ENCODE results near the gene ZCCHC10. TPM values are rescaled to one million over a fixed set of nuclear protein-coding genes. Genes with fewer than 3 reads are reported as not detected.

The ZCCHC10 gene
- total and polyA plus RNA-seq, 9 of the 15 experiments (the other 6 are each of a cell fraction or from before 2014, with no cell fraction given), result 11.9 to 146 (median 51.8) TPM

DNA sequence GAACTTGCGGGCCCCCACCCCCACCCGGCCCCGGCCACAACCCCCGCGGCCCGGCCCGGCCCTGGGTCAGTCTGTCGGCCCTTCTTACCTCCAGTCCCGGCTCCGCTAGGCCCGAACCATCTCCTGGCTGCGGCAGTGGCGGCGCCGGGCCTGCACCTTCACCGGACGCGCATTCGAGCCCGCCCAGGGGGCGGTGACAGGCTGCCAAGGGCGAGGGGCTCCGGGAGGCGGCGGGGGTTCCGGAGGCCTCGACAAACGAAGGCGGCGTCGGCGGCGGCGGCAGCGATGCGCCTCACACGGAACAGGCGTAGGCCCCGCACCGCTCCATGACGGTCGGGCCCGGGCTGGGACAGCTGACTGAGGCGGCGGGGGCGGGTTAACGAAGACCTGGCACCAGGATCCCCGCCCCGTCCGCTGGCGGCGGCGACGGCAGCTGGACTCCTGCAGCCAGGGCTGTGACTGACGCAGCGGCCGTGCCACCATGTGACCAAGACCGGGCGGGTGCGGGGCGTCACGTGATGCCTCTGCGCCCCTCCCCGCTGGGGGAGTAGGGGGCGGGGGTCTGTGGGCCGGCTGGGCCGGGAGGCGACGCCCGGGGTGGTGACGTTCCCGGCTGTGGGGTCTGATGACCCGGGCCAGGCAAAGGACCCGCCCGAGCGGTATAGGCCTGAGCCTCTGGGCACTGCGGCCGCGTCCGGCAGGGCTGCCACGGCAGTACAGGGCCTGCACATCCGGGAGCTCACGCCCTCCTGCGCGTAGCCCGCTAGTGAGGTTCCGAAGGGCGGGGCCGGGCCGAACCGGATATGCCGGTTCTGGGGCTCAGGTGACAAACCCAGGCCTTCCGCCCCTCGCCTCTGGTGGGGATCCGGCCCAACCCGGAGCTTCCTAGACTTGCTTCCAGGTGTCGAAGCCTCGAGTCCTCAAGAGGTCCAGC is 62.9 kb downstream of the ZCCHC10 start, which contains the start of gene AFF4 (continued):
- TF ChIP-seq, protein P1, sequence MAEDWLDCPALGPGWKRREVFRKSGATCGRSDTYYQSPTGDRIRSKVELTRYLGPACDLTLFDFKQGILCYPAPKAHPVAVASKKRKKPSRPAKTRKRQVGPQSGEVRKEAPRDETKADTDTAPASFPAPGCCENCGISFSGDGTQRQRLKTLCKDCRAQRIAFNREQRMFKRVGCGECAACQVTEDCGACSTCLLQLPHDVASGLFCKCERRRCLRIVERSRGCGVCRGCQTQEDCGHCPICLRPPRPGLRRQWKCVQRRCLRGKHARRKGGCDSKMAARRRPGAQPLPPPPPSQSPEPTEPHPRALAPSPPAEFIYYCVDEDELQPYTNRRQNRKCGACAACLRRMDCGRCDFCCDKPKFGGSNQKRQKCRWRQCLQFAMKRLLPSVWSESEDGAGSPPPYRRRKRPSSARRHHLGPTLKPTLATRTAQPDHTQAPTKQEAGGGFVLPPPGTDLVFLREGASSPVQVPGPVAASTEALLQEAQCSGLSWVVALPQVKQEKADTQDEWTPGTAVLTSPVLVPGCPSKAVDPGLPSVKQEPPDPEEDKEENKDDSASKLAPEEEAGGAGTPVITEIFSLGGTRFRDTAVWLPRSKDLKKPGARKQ (CRISPR knock-in tag; IDR thresholded peaks at IDR 0.05), result no peak
- TF ChIP-seq ZNF785 (CRISPR knock-in tag; IDR thresholded peaks at IDR 0.05), result no peak
- peak; percentile 89 for TF ChIP-seq NR3C1 (CRISPR knock-in tag; IDR thresholded peaks at IDR 0.05)
- 0 out of 4 replicates have a peak, but pooled peaks of 1 of the 2 experiments have one; percentile 29 for TF ChIP-seq TRIM24 (IDR thresholded peaks at IDR 0.05)
- TF ChIP-seq HDGF (IDR thresholded peaks at IDR 0.05), result no peak
- TF ChIP-seq, protein P2, sequence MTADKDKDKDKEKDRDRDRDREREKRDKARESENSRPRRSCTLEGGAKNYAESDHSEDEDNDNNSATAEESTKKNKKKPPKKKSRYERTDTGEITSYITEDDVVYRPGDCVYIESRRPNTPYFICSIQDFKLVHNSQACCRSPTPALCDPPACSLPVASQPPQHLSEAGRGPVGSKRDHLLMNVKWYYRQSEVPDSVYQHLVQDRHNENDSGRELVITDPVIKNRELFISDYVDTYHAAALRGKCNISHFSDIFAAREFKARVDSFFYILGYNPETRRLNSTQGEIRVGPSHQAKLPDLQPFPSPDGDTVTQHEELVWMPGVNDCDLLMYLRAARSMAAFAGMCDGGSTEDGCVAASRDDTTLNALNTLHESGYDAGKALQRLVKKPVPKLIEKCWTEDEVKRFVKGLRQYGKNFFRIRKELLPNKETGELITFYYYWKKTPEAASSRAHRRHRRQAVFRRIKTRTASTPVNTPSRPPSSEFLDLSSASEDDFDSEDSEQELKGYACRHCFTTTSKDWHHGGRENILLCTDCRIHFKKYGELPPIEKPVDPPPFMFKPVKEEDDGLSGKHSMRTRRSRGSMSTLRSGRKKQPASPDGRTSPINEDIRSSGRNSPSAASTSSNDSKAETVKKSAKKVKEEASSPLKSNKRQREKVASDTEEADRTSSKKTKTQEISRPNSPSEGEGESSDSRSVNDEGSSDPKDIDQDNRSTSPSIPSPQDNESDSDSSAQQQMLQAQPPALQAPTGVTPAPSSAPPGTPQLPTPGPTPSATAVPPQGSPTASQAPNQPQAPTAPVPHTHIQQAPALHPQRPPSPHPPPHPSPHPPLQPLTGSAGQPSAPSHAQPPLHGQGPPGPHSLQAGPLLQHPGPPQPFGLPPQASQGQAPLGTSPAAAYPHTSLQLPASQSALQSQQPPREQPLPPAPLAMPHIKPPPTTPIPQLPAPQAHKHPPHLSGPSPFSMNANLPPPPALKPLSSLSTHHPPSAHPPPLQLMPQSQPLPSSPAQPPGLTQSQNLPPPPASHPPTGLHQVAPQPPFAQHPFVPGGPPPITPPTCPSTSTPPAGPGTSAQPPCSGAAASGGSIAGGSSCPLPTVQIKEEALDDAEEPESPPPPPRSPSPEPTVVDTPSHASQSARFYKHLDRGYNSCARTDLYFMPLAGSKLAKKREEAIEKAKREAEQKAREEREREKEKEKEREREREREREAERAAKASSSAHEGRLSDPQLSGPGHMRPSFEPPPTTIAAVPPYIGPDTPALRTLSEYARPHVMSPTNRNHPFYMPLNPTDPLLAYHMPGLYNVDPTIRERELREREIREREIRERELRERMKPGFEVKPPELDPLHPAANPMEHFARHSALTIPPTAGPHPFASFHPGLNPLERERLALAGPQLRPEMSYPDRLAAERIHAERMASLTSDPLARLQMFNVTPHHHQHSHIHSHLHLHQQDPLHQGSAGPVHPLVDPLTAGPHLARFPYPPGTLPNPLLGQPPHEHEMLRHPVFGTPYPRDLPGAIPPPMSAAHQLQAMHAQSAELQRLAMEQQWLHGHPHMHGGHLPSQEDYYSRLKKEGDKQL (CRISPR knock-in tag; IDR thresholded peaks at IDR 0.05; ENCODE audit: borderline replicate concordance), result no peak; the same call in 1 of the 2 replicates
- no peak for TF ChIP-seq IFI16 (CRISPR knock-in tag; IDR thresholded peaks at IDR 0.05)
- TF ChIP-seq ZNF324 (CRISPR knock-in tag; IDR thresholded peaks at IDR 0.05), result no peak
- TF ChIP-seq ZNF699 (CRISPR knock-in tag; IDR thresholded peaks at IDR 0.05; ENCODE audit: insufficient replicate concordance), result no peak
- no peak for TF ChIP-seq YBX1 (IDR thresholded peaks at IDR 0.05)
- no peak for TF ChIP-seq ZNF23 (CRISPR knock-in tag; IDR thresholded peaks at IDR 0.05)
- no peak for TF ChIP-seq ZNF217 (CRISPR knock-in tag; IDR thresholded peaks at IDR 0.05)
- TF ChIP-seq RCOR1 (IDR thresholded peaks at IDR 0.05; ENCODE audit: borderline replicate concordance in 1 of 2, low read depth in 2 of 2, low read length in 2 of 2), result peak in 1 of 2 experiments; percentile 49; a peak in 1 of 4 replicates
- TF ChIP-seq ZNF431 (CRISPR knock-in tag; IDR thresholded peaks at IDR 0.05), result peak; percentile 69
- TF ChIP-seq ATF7 (IDR thresholded peaks at IDR 0.05), result peak; percentile 83
- TF ChIP-seq SLC30A9 (CRISPR knock-in tag; IDR thresholded peaks at IDR 0.05), result no peak
- TF ChIP-seq, protein P3, sequence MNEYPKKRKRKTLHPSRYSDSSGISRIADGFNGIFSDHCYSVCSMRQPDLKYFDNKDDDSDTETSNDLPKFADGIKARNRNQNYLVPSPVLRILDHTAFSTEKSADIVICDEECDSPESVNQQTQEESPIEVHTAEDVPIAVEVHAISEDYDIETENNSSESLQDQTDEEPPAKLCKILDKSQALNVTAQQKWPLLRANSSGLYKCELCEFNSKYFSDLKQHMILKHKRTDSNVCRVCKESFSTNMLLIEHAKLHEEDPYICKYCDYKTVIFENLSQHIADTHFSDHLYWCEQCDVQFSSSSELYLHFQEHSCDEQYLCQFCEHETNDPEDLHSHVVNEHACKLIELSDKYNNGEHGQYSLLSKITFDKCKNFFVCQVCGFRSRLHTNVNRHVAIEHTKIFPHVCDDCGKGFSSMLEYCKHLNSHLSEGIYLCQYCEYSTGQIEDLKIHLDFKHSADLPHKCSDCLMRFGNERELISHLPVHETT (CRISPR knock-in tag; conservative IDR thresholded peaks at IDR 0.05 in 1 of 2, IDR thresholded peaks at IDR 0.05 in 1 of 2), result peak; percentile 20 to 90; a peak in 2 of 4 replicates
- TF ChIP-seq HNRNPK (IDR thresholded peaks at IDR 0.05; ENCODE audit: low read depth, low read length, poor library complexity, severe bottlenecking), result peak; percentile 97
- TF ChIP-seq E2F3 (CRISPR knock-in tag; IDR thresholded peaks at IDR 0.05), result no peak; the same call in 1 of the 2 replicates
- no peak for TF ChIP-seq SMARCB1 (IDR thresholded peaks at IDR 0.05; ENCODE audit: insufficient read length, low read depth)
